Hippocampal formation (tissue), 2 donors: ENCODE results near the gene MCHR1.

Source experiments
- DNase-seq, 2 donors: peaks; one replicate each; lab custom pipeline; 2025; lab: John Stamatoyannopoulos, UW

The MCHR1 gene

GRCh38 chr22:40727070-40727963 is 48.0 kb downstream of the MCHR1 start:
- no peak for DNase-seq

DNA sequence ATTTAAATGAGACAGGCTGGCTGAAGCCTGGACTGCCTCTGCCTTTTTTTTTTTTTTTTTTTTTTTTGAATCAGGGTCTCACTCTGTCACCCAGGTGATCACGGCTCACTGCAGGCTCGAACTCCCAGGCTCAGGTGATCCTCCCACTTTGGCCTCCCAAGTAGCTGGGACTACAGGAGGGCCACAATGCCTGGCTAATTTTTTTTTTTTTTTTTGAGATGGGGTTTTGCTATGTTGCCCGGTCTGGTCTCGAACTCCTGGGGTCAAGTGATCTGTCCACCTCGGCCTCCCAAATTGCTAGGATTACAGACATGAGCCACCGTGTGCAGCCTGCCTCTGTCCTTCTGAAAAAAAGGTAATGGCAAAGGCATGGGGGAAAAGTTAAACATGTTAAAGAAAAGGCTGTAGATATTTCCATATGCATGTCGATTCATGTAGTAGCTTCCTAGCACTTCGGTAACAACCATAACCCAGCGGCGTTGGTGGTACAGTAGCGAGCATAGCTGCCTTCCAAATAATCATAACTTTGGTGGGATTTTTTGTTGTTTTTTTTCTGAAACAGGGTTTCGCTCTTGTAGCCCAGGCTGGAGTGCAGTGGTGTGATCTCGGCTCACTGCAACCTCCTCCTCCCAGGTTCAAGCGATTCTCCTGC is 48.8 kb downstream of the MCHR1 start:
- DNase-seq: no peak

GRCh38 chr22:40728731-40729189 is 49.5 kb downstream of the MCHR1 start:
- DNase-seq: no peak

- no peak for DNase-seq
Measured at GRCh38 chr22:40729284-40729683, 50.0 kb downstream of the MCHR1 start.
